Colonic mucosa (tissue), 4 donors: Measurements from ENCODE around the gene ADAMTS16. TPM values are rescaled to one million over a fixed set of nuclear protein-coding genes. Genes with fewer than 3 reads are reported as not detected.

Source experiments
- DNase-seq: peaks from one replicate; pipeline ENCODE4 v3.0.0-alpha.2; 2020
- H3K27ac ChIP-seq: fragments of 200-600 bp; one replicate; pipeline ENCODE4 v1.8.0; 2021
- H3K27me3 ChIP-seq: fragments of 200-600 bp; one replicate; pipeline ENCODE4 v1.8.0; 2021
- H3K36me3 ChIP-seq: fragments of 200-600 bp; one replicate; pipeline ENCODE4 v1.8.0; 2021
- H3K4me1 ChIP-seq: fragments of 200-600 bp; one replicate; pipeline ENCODE4 v1.8.0; 2021; ENCODE audit warnings: mild to moderate bottlenecking
- H3K4me3 ChIP-seq: fragments of 200-600 bp; one replicate; pipeline ENCODE4 v1.8.0; 2021
- H3K9ac ChIP-seq, 2 donors: one replicate each; pipeline ENCODE4 v1.7.0; 2013; ENCODE audit warnings: control low read depth in 2 of 2, low read depth in 2 of 2, low read length in 2 of 2
- H3K9me3 ChIP-seq: fragments of 200-600 bp; one replicate; pipeline ENCODE4 v1.8.0; 2021
- intact Hi-C: fragments of 100-400 bp; cut with DNase I; formaldehyde crosslinking; loops from one replicate; pipeline ENCODE4 v1.14.1; 2022
- total RNA-seq, 2 donors: library from RNA; stranded (reverse); fragmentation: NEBNext Ultra II Directional in 1 of 2; extraction: Animal tissue kit (Norgen Biotek cat#: 25700) in 1 of 2; gene quantifications; one replicate each; pipeline ENCODE4 v1.2.1, GENCODE V29; 2021
- TF ChIP-seq, protein P1 (sequence below): fragments of 200-600 bp; IDR thresholded peaks from one replicate; pipeline ENCODE4 v1.8.0; 2022; ENCODE audit warnings: antibody characterized with exemption, mild to moderate bottlenecking
- donor health status: healthy.
- donor health status: DM: no; HTN: no; CAD: no.
- donor health status: DM: no; HTN: no; CAD: no.

ADAMTS16 gene
- total RNA-seq, 2 donors from 2014 or later = 0.16 TPM; not detected in 1

DNA sequence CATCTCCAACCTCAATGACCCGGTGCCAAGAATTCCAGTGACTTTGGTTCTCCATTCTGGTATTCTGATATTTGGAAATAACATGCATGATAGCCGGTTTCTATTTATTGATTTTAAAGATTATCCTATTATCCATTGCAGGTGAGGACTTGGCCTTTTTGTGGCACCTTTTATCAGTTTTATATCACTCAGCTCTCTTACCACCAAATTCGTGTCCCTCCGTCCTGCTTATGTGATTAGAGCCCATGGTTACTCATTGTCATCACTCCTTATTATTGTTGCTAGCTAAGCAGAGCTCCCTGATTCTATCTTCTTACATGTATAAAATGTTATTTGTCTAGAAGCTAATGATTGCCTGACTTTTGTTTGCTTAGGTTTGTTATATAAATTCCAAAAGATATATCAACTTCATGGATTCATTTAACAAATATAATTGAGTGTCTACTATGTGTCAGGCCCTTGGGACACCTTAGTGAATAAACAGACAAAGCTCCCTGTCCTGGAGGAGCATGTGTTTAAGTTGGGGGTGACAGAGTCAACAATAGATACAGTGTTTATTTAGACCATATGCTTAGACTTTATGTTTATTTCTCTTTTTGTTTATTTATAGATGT, 138.2 kb downstream of the ADAMTS16 start:
- Histone ChIP-seq H3K4me1 (no peaks in the 10 kb centered on the region), H3K4me3 (no peak overlapping the region), H3K27me3 (no peaks in the 10 kb centered on the region), H3K9me3 (no peaks in the 10 kb centered on the region), H3K27ac (no peak overlapping the region), H3K9ac (no peak overlapping the region), H3K36me3 (no peaks in the 10 kb centered on the region)
- intact Hi-C loops = no loop called here
- TF ChIP-seq, protein P1, sequence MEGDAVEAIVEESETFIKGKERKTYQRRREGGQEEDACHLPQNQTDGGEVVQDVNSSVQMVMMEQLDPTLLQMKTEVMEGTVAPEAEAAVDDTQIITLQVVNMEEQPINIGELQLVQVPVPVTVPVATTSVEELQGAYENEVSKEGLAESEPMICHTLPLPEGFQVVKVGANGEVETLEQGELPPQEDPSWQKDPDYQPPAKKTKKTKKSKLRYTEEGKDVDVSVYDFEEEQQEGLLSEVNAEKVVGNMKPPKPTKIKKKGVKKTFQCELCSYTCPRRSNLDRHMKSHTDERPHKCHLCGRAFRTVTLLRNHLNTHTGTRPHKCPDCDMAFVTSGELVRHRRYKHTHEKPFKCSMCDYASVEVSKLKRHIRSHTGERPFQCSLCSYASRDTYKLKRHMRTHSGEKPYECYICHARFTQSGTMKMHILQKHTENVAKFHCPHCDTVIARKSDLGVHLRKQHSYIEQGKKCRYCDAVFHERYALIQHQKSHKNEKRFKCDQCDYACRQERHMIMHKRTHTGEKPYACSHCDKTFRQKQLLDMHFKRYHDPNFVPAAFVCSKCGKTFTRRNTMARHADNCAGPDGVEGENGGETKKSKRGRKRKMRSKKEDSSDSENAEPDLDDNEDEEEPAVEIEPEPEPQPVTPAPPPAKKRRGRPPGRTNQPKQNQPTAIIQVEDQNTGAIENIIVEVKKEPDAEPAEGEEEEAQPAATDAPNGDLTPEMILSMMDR = no peak
- no peak for DNase-seq

DNA sequence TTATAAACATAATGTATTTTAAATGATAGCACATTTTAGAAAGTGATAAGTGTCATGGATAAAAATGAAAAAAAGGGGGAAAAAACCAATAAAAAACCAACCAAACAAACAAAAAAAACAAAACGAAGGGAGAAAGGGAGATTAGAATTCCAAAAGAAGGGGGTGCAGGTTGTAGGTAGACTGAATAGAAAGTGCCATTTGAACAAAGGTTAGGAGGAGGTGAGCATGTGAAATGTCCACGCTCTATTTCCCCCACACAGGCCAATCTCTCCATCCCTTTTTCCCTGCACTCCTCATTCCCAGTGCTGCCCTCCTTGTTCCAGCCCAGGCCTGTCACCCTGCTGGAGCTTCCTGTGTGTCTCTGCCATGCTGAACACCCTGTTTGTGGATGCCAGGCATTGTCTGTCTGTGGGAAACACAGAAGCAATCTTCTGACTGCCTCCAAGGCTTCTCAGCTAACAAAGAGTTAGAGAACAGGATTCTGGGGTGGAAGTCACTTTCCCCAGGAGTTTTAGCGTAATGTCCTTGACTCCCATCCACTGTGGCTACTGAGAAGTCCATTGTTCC, 138.8 kb downstream of the ADAMTS16 start:
- no peaks in the 10 kb centered on the region for H3K27me3 ChIP-seq
- no peaks in the 10 kb centered on the region for H3K9me3 ChIP-seq
- no peak overlapping the region for H3K4me3 ChIP-seq
- H3K4me1 ChIP-seq = no peaks in the 10 kb centered on the region
- TF ChIP-seq, protein P1 = no peak
- no peaks in the 10 kb centered on the region for H3K36me3 ChIP-seq
- no peak overlapping the region for H3K27ac ChIP-seq
- intact Hi-C loops = no loop called here
- no peak overlapping the region for H3K9ac ChIP-seq
- no peak for DNase-seq

DNA sequence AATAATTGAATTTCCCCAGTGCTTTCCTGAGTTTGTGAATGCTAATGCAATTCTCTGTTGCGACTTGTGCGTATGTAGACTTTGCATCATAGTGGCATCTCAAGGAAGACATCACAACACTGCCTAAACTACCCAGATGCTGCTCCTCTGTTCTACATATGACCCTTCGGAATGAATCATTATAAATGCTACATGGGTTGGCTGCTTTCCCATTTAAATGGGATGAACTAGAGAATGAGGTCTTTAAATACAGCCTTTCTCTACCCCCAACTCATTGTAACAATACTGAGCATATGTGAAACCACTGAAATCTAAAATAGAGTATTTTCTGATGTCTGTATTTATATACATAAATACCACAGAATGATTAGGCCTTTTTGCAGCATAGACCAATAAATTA, 145.8 kb downstream of the ADAMTS16 start:
- H3K36me3 ChIP-seq = no peaks in the 10 kb centered on the region
- intact Hi-C loops = no loop called here
- TF ChIP-seq, protein P1 = no peak
- H3K9me3 ChIP-seq = no peaks in the 10 kb centered on the region
- H3K27me3 ChIP-seq = no peaks in the 10 kb centered on the region
- no peak overlapping the region for H3K9ac ChIP-seq
- no peak for DNase-seq
- H3K27ac ChIP-seq = no peak overlapping the region
- H3K4me3 ChIP-seq = no peak overlapping the region
- H3K4me1 ChIP-seq = no peaks in the 10 kb centered on the region

DNA sequence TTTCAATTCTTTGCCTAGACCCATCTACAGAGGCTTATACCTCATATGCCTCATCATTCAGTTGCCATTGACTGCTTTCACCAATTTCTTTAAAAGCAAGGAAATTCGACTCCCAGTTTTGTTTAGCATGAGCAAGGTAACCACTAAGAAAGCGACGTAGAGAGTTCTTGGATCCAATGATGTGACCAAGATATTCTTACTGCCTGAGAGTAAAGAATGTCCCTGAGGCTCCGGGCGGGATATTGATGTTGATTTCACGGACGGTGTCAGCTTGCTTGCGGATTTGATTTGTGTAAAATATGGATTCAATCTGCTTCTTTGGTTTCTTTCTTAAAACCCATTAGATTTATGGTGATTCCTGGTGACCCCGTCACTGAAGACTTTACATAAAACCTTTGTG, 147.3 kb downstream of the ADAMTS16 start:
- H3K9me3 ChIP-seq = no peaks in the 10 kb centered on the region
- H3K4me3 ChIP-seq = no peak overlapping the region
- DNase-seq = no peak
- H3K27me3 ChIP-seq = no peaks in the 10 kb centered on the region
- TF ChIP-seq, protein P1 = no peak
- H3K4me1 ChIP-seq = no peaks in the 10 kb centered on the region
- intact Hi-C loops = no loop called here
- H3K9ac ChIP-seq = no peak overlapping the region
- no peaks in the 10 kb centered on the region for H3K36me3 ChIP-seq
- H3K27ac ChIP-seq = no peak overlapping the region

DNA sequence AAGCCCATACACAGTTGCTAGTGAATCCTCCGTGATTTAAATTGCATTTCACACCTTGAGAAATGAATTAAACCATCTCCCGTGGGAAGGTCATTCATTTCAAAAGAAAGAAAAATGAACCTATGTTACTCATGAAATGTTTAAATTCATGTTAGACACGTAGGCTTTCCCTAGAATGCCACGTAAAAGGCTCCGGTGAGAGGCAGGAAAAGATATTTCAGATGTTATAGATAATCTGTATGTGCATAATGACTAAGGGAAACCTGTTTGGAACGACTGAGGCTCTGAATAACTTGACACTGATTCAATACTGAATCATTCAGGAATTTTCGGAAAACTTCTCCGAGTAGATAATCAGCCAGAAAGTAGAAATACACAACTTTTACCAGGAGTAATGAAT, 148.1 kb downstream of the ADAMTS16 start:
- Histone ChIP-seq H3K9me3 (no peaks in the 10 kb centered on the region), H3K27me3 (no peaks in the 10 kb centered on the region), H3K4me3 (no peak overlapping the region), H3K36me3 (no peaks in the 10 kb centered on the region), H3K4me1 (no peaks in the 10 kb centered on the region), H3K9ac (no peak overlapping the region), H3K27ac (no peak overlapping the region)
- no peak for DNase-seq
- intact Hi-C loops = no loop called here
- TF ChIP-seq, protein P1 = no peak
